Fibroblast of lung (primary cell): ENCODE data around the gene DEF6.

Experiments
- CTCF ChIP-seq, 2 donors: IDR thresholded peaks in 1 of 2; conservative IDR thresholded peaks in 1 of 2; 1 replicate in 1 of 2; 2 replicates in 1 of 2; pipeline ENCODE4 v1.5.1; 2011 to 2012; ENCODE audit warnings: low read length in 2 of 2, control low read depth in 1 of 2, inconsistent platforms in 1 of 2, low read depth in 1 of 2, mild to moderate bottlenecking in 1 of 2
- EZH2 ChIP-seq: IDR thresholded peaks from 2 replicates; pipeline ENCODE4 v1.5.1; 2012; ENCODE audit warnings: low read length, control low read depth, mild to moderate bottlenecking; ENCODE audit errors: missing control alignments

DNA sequence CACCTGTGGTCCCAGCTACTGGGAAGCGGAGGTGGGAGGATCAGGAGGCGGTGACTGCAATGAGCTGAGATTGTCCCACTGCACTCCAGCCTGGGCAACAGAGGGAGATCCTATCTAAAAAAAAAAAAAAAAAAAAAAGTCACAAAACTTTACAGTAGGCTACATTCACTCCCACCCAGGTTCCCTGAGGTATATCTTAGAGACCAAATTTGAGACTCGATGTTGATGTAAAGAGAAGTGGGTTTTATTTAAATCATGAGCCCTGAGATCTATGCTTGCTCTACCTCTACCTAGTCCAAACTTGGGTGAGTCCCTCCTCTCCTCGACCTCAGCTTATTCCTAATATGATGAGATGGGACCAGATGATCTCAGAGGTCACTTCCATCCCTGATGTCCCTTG lies 8.8 kb upstream of the DEF6 start:
- TF ChIP-seq EZH2 (no peak), CTCF (conservative IDR thresholded peaks at IDR 0.05 in 1 of 2, IDR thresholded peaks at IDR 0.05 in 1 of 2; ENCODE audit: low read depth in 1 of 2, low read length in 2 of 2) (no peak)
